ENCODE data around the gene TTLL12.

The TTLL12 gene

DNA sequence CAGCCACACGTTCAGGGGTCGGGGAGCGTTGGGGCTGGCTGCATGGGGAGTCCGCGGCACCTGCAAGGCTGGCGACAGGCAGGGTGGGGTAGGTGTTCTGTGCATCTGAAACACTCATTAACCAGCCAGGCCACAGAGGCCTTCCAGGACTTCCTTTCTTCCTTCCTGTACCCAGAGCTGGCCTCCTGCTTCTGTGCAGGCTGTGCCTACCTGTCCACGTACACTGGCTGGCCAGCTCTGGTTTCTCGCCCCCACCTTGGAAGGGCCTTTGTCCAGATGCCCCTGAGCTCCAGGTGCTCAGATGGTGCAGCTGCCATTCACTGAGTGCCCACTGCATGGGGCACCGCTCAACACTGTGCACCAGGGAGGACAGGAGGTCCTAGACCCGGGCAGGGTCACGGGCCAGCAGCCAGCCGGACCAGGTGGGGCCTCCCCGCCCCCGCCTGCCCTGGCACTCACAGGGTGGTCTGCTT is 15.9 kb downstream of the TTLL12 start:
- no peak for ATAC-seq

GRCh38 chr22:43170131-43170480 is 16.8 kb downstream of the TTLL12 start:
- ATAC-seq: no peak

DNA sequence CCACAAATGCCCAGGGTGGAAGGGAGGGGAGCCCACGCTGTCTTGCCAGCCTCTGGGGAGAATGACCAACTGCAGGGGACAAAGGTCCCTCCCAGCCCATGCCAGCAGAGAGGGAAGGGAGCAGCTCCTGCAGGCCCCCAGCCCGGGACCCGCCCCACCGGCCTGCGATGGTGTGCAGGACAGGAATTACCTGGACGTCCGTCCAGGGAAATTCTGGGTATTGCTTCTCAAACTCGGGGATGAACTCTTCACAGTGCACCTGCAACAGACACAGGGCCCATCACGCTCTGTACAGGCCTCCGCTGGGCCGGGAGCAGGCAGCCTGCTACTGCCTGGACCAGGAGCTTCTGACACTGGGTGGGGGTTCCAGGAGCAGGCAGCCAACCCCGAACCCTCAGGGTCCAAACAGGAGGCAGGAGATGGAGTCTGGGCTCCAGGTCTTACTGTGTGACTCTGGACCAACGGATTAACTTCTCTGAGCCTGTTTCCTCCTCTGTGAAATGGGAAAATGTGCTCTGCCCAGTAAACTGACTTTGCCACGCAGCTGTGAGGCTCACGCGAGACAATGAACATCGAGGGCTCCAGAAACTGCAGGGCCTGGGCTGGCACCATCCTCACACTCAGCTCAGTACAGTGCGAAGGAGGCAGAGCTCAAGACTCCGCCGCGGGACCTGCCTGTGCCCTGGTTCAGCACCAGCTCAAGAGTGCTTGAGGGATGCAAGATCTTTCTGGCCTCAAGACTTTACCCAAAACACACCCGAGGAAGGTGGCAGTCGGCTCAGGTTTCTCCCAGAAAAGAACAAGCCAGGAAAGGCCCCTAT is 17.4 kb downstream of the TTLL12 start:
- ATAC-seq: no peak

GRCh38 chr22:43168471-43169309 is 18.2 kb downstream of the TTLL12 start:
- no peak for ATAC-seq

- no peak for ATAC-seq
Measured at GRCh38 chr22:43167001-43167589, 19.8 kb downstream of the TTLL12 start.

- no peak for ATAC-seq
Measured at GRCh38 chr22:43166132-43166930, 20.6 kb downstream of the TTLL12 start.

GRCh38 chr22:43164636-43165035 is 22.3 kb downstream of the TTLL12 start:
- ATAC-seq: no peak

DNA sequence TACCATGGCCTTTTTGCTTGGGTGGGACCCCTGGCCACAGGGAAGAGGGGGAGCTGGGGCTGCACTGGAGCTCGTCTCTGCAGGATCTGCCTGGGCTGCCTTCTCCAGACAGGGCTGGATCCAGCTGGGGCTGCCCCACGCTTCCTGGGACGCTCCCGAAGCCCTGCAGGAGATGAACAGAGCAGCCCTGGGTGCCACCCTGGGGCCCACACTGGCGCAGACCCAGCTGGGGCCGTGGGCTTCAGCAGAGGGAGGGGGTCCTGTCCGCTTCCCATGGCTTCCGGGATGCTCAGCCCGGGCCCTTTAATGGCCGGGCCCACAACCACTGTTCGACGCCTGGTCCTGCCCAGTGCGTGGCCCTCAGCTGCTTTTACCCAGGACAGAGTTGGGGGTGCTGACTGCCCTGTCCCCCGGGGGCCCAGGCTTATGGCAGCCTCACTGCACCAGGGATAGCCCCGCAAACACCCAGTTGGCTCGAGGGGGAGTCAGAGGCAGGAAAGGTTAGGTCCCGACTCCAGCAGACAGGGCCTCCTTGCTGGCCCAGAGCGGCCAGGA is 23.6 kb downstream of the TTLL12 start:
- no peak for ATAC-seq

GRCh38 chr22:43162412-43163150 is 24.4 kb downstream of the TTLL12 start:
- ATAC-seq: no peak

GRCh38 chr22:43160497-43161126 is 26.3 kb downstream of the TTLL12 start:
- ATAC-seq: no peak

- no peak for ATAC-seq
Measured at GRCh38 chr22:43159484-43160178, 27.3 kb downstream of the TTLL12 start.

DNA sequence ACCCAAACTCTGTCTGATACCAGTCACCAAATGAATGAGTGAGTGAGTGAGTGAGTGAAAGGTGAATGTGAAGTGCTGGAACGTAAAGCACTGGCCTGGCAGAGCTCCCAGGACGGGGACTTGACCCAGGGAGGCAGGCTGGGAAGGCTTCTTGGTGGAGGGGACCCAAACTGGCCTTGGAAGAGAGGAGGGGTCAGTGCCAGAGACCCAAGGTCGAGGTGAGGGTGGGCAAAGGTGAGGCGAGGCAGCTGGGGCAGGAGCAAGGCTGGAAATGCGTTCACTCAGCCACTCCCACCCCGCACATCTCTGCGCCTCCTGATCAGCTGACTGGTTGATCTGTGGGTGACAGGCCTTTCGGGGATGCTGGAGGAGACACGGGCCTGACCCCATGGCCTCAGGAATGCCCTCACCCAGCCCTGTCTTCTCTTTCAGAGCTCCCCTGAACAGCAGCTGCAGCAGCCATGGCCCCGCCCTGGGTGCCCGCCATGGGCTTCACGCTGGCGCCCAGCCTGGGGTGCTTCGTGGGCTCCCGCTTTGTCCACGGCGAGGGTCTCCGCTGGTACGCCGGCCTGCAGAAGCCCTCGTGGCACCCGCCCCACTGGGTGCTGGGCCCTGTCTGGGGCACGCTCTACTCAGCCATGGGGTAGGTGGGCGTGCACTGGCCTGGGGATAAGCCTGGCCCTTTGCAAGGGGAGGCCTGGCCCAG is 28.0 kb downstream of the TTLL12 start:
- ATAC-seq: no peak

- ATAC-seq: no peak
Measured at GRCh38 chr22:43157874-43158546, 28.9 kb downstream of the TTLL12 start.

GRCh38 chr22:43156413-43156812 is 30.5 kb downstream of the TTLL12 start:
- no peak for ATAC-seq

- ATAC-seq: no peak
Measured at GRCh38 chr22:43155789-43156188, 31.1 kb downstream of the TTLL12 start.

- no peak for ATAC-seq
Measured at GRCh38 chr22:43154887-43155536, 31.9 kb downstream of the TTLL12 start.

GRCh38 chr22:43153899-43154298 is 33.0 kb downstream of the TTLL12 start:
- no peak for ATAC-seq

GRCh38 chr22:43152357-43153071 is 34.4 kb downstream of the TTLL12 start:
- ATAC-seq: peak; percentile 83 to 91

Measured in activated CD4-positive, CD25-positive, alpha-beta regulatory T cell treated with anti-CD3 and anti-CD28 coated beads, Interleukin-2, amount 50 U/mL, for 24 hours (primary cell).